ENCODE measurements around the gene SERPINE3. TPM values are rescaled to one million over a fixed set of nuclear protein-coding genes. Genes with fewer than 3 reads are reported as not detected.

Gene SERPINE3
- total RNA-seq, 1 donor from 2014 or later = 0.47 TPM

- H3K4me3 Mint-ChIP-seq = no peak overlapping the region
- Histone ChIP-seq H3K4me3 (no peak overlapping the region), H3K27me3 (no peaks in the 10 kb centered on the region), H3F3A (ENCODE audit: low read depth) (peaks cover 58% of the 10 kb centered on the region), H3K4me2 (no peak overlapping the region), H3K36me3 (peaks cover 50% of the 10 kb centered on the region), H3K27ac (peak overlapping the region; percentile 30), H3K9ac (no peak overlapping the region), H2AFZ (replicated peaks) (no peak overlapping the region), H3K9me3 (ENCODE audit: low read depth) (no peaks in the 10 kb centered on the region), H3K4me1 (no peaks in the 10 kb centered on the region), H3K79me2 (ENCODE audit: low read depth) (no peaks in the 10 kb centered on the region), H4K20me1 (ENCODE audit: low read depth) (no peaks in the 10 kb centered on the region)
- no peaks in the 10 kb centered on the region for H3K27me3 Mint-ChIP-seq (ENCODE audit: insufficient read depth, low read depth)
- DNase-seq (ENCODE audit: low spot score) = no peak
- H3K9me3 Mint-ChIP-seq = no peaks in the 10 kb centered on the region
- peaks cover 16% of the 10 kb centered on the region for H3K36me3 Mint-ChIP-seq
- TF ChIP-seq EZH2phosphoT487 (IDR thresholded peaks at IDR 0.05) (no peak), EZH2 (IDR thresholded peaks at IDR 0.05) (no peak), CTCF (IDR thresholded peaks at IDR 0.05) (no peak)
- no peaks in the 10 kb centered on the region for H3K4me1 Mint-ChIP-seq
- H3K27ac Mint-ChIP-seq = no peak overlapping the region
Observed at GRCh38 chr13:51364404-51365008, 25.0 kb downstream of the SERPINE3 start.

GRCh38 chr13:51370116-51370515 is 30.6 kb downstream of the SERPINE3 start:
- H3K4me3 ChIP-seq = no peak overlapping the region
- TF ChIP-seq CTCF (IDR thresholded peaks at IDR 0.05) = no peak
- no peak overlapping the region for H2AFZ ChIP-seq (replicated peaks)
- Mint-ChIP-seq H3K36me3 (peaks cover 24% of the 10 kb centered on the region), H3K27ac (no peak overlapping the region), H3K4me1 (no peaks in the 10 kb centered on the region), H3K4me3 (no peak overlapping the region), H3K27me3 (ENCODE audit: insufficient read depth, low read depth) (no peaks in the 10 kb centered on the region), H3K9me3 (no peaks in the 10 kb centered on the region)
- peaks cover 8% of the 10 kb centered on the region for H3K4me1 ChIP-seq
- no peaks in the 10 kb centered on the region for H4K20me1 ChIP-seq (ENCODE audit: low read depth)
- no peak overlapping the region for H3K9ac ChIP-seq
- H3F3A ChIP-seq (ENCODE audit: low read depth) = peaks cover 33% of the 10 kb centered on the region
- peaks cover 17% of the 10 kb centered on the region for H3K79me2 ChIP-seq (ENCODE audit: low read depth)
- no peaks in the 10 kb centered on the region for H3K27me3 ChIP-seq
- peak overlapping the region; percentile 44 for H3K27ac ChIP-seq
- H3K9me3 ChIP-seq (ENCODE audit: low read depth) = no peaks in the 10 kb centered on the region
- no peak overlapping the region for H3K4me2 ChIP-seq
- H3K36me3 ChIP-seq = peaks cover 67% of the 10 kb centered on the region
- DNase-seq (ENCODE audit: low spot score) = no peak

- Histone ChIP-seq H3K4me3 (no peak overlapping the region), H3K79me2 (ENCODE audit: low read depth) (peaks cover 17% of the 10 kb centered on the region), H3K4me1 (peaks cover 8% of the 10 kb centered on the region), H4K20me1 (ENCODE audit: low read depth) (no peaks in the 10 kb centered on the region), H3K27ac (peak overlapping the region; percentile 41), H3K4me2 (no peak overlapping the region), H3K27me3 (no peaks in the 10 kb centered on the region), H2AFZ (replicated peaks) (no peak overlapping the region), H3F3A (ENCODE audit: low read depth) (peaks cover 31% of the 10 kb centered on the region), H3K36me3 (peaks cover 66% of the 10 kb centered on the region), H3K9me3 (ENCODE audit: low read depth) (no peaks in the 10 kb centered on the region), H3K9ac (no peak overlapping the region)
- Mint-ChIP-seq H3K27ac (no peak overlapping the region), H3K4me1 (no peaks in the 10 kb centered on the region), H3K9me3 (no peaks in the 10 kb centered on the region), H3K36me3 (peaks cover 29% of the 10 kb centered on the region), H3K27me3 (ENCODE audit: insufficient read depth, low read depth) (no peaks in the 10 kb centered on the region), H3K4me3 (no peak overlapping the region)
- DNase-seq (ENCODE audit: low spot score) = no peak
- TF ChIP-seq EZH2 (IDR thresholded peaks at IDR 0.05) (no peak), CTCF (IDR thresholded peaks at IDR 0.05) (no peak), EZH2phosphoT487 (IDR thresholded peaks at IDR 0.05) (no peak)
Observed at GRCh38 chr13:51370811-51371210, 31.3 kb downstream of the SERPINE3 start.
